LoVo (cell line): ENCODE data around the gene PTPA.

Source experiments
- DNase-seq: peaks from one replicate; pipeline ENCODE4 v3.0.0-alpha.2; 2016; ENCODE audit warnings: low spot score

PTPA gene

GRCh38 chr9:129084087-129084486 lies 27.1 kb upstream of the PTPA start:
- no peak for DNase-seq

- no peak for DNase-seq
Observed at GRCh38 chr9:129089246-129089645, 22.0 kb upstream of the PTPA start.

- DNase-seq: no peak
Observed at GRCh38 chr9:129093602-129094386, 17.4 kb upstream of the PTPA start.

GRCh38 chr9:129094387-129095169 lies 16.6 kb upstream of the PTPA start:
- DNase-seq: no peak

- no peak for DNase-seq
Observed at GRCh38 chr9:129095170-129095667, 16.0 kb upstream of the PTPA start.

- no peak for DNase-seq
Observed at GRCh38 chr9:129095908-129096307, 15.3 kb upstream of the PTPA start.

GRCh38 chr9:129097671-129098306 lies 13.4 kb upstream of the PTPA start:
- no peak for DNase-seq

GRCh38 chr9:129098328-129098727 lies 12.9 kb upstream of the PTPA start:
- DNase-seq: no peak

GRCh38 chr9:129100383-129101169 lies 10.6 kb upstream of the PTPA start:
- no peak for DNase-seq

- no peak for DNase-seq
Observed at GRCh38 chr9:129101279-129101678, 9.9 kb upstream of the PTPA start.

GRCh38 chr9:129102095-129102525 lies 9.1 kb upstream of the PTPA start:
- no peak for DNase-seq

GRCh38 chr9:129102791-129103594 lies 8.2 kb upstream of the PTPA start:
- DNase-seq: no peak

GRCh38 chr9:129103595-129103965 lies 7.6 kb upstream of the PTPA start:
- no peak for DNase-seq

- DNase-seq: no peak
Observed at GRCh38 chr9:129104051-129104450, 7.2 kb upstream of the PTPA start.

- DNase-seq: no peak
Observed at GRCh38 chr9:129105857-129106694, 5.1 kb upstream of the PTPA start.

GRCh38 chr9:129107651-129108050 lies 3.6 kb upstream of the PTPA start:
- DNase-seq: no peak

GRCh38 chr9:129108083-129108804 lies 3.0 kb upstream of the PTPA start:
- no peak for DNase-seq

- peak; percentile 38 for DNase-seq
Observed at GRCh38 chr9:129108805-129109536, 2.2 kb upstream of the PTPA start.

GRCh38 chr9:129109537-129109903 lies 1.7 kb upstream of the PTPA start:
- DNase-seq: no peak
